Panc1 (cell line): ENCODE data around the gene KIF7.

ENCODE experiments used
- POLR2AphosphoS5 ChIP-seq: IDR thresholded peaks from 2 replicates; pipeline ENCODE4 v1.6.1; 2012; ENCODE audit warnings: mild to moderate bottlenecking, low read depth, low read length, moderate library complexity
- TF ChIP-seq, protein P1 (sequence below): fragments of 450-650 bp; IDR thresholded peaks from 2 replicates; pipeline ENCODE4 v1.5.1; 2017; ENCODE audit warnings: mild to moderate bottlenecking
- TF ChIP-seq, protein P2 (sequence below), 2 experiments: IDR thresholded peaks; 2 replicates each; pipeline ENCODE4 v1.6.1; 2011 to 2012; ENCODE audit warnings: low read depth in 2 of 2, control low read depth in 1 of 2, low read length in 1 of 2, mild to moderate bottlenecking in 1 of 2, moderate library complexity in 1 of 2; ENCODE audit not compliant: insufficient read depth in 1 of 2

DNA sequence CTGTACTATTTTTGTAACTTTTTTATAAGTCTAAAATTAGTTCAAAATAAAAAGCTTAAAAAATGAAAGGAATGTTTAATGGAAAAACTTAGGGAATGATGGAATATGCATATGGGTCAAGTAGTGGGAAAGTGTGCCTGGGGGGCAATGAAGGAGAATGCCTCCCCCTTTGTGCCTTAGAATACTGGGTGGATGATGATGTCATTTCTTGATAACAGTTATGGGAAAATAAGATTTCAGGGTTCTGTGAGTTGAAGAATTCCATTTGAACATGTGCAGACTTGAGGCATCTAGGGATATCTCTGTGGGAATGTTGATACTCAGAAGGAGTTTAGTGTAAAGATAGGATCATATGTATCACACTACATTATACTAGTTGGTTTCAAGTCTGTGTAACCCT is 49.1 kb upstream of the KIF7 start:
- TF ChIP-seq, protein P1, sequence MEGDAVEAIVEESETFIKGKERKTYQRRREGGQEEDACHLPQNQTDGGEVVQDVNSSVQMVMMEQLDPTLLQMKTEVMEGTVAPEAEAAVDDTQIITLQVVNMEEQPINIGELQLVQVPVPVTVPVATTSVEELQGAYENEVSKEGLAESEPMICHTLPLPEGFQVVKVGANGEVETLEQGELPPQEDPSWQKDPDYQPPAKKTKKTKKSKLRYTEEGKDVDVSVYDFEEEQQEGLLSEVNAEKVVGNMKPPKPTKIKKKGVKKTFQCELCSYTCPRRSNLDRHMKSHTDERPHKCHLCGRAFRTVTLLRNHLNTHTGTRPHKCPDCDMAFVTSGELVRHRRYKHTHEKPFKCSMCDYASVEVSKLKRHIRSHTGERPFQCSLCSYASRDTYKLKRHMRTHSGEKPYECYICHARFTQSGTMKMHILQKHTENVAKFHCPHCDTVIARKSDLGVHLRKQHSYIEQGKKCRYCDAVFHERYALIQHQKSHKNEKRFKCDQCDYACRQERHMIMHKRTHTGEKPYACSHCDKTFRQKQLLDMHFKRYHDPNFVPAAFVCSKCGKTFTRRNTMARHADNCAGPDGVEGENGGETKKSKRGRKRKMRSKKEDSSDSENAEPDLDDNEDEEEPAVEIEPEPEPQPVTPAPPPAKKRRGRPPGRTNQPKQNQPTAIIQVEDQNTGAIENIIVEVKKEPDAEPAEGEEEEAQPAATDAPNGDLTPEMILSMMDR = no peak
- TF ChIP-seq, protein P2, sequence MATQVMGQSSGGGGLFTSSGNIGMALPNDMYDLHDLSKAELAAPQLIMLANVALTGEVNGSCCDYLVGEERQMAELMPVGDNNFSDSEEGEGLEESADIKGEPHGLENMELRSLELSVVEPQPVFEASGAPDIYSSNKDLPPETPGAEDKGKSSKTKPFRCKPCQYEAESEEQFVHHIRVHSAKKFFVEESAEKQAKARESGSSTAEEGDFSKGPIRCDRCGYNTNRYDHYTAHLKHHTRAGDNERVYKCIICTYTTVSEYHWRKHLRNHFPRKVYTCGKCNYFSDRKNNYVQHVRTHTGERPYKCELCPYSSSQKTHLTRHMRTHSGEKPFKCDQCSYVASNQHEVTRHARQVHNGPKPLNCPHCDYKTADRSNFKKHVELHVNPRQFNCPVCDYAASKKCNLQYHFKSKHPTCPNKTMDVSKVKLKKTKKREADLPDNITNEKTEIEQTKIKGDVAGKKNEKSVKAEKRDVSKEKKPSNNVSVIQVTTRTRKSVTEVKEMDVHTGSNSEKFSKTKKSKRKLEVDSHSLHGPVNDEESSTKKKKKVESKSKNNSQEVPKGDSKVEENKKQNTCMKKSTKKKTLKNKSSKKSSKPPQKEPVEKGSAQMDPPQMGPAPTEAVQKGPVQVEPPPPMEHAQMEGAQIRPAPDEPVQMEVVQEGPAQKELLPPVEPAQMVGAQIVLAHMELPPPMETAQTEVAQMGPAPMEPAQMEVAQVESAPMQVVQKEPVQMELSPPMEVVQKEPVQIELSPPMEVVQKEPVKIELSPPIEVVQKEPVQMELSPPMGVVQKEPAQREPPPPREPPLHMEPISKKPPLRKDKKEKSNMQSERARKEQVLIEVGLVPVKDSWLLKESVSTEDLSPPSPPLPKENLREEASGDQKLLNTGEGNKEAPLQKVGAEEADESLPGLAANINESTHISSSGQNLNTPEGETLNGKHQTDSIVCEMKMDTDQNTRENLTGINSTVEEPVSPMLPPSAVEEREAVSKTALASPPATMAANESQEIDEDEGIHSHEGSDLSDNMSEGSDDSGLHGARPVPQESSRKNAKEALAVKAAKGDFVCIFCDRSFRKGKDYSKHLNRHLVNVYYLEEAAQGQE (IDR thresholded peaks at IDR 0.05; ENCODE audit: insufficient read depth in 1 of 2, low read depth in 2 of 2, low read length in 1 of 2) = no peak
- no peak for TF ChIP-seq POLR2AphosphoS5
